Mucosa of descending colon (tissue), 3 donors: Measurements from ENCODE around the gene NECAB2. TPM values are rescaled to one million over a fixed set of nuclear protein-coding genes. Genes with fewer than 3 reads are reported as not detected.

ENCODE experiments used
- ATAC-seq: fragments of 200-7000 bp; cut with Tn5 transposase; one replicate; pipeline ENCODE4 v1.9.1; 2020; ENCODE audit warnings: mild to moderate bottlenecking, moderate library complexity
- DNase-seq, 3 donors: peaks; one replicate each; pipeline ENCODE4 v3.0.0-alpha.2; 2020
- H3K36me3 ChIP-seq: fragments of 200-600 bp; one replicate; pipeline ENCODE4 v1.8.0; 2021; ENCODE audit warnings: low read depth, mild to moderate bottlenecking
- H3K4me1 ChIP-seq: fragments of 200-600 bp; one replicate; pipeline ENCODE4 v1.8.0; 2021; ENCODE audit warnings: low read depth, mild to moderate bottlenecking
- H3K4me3 ChIP-seq: fragments of 200-600 bp; one replicate; pipeline ENCODE4 v1.8.0; 2021; ENCODE audit warnings: mild to moderate bottlenecking
- H3K9me3 ChIP-seq: fragments of 200-600 bp; one replicate; pipeline ENCODE4 v1.8.0; 2021; ENCODE audit warnings: mild to moderate bottlenecking
- CTCF ChIP-seq: fragments of 200-600 bp; IDR thresholded peaks from one replicate; pipeline ENCODE4 v1.8.0; 2022; ENCODE audit warnings: antibody characterized with exemption, mild to moderate bottlenecking
- intact Hi-C, 2 donors: fragments of 100-400 bp; cut with DNase I in 1 of 2; cut with micrococcal nuclease in 1 of 2; formaldehyde crosslinking; loops; one replicate each; pipeline versions ENCODE4 v1.11.0 to v1.11.1; 2022; cut with DNase I, micrococcal nuclease
- total RNA-seq, 3 donors: library from RNA; stranded (reverse); fragmentation: NEBNext Ultra II Directional in 2 of 3; extraction: Animal tissue kit (Norgen Biotek cat#: 25700) in 2 of 3; gene quantifications; one replicate each; pipeline versions ENCODE4 v1.2.1 to v1.2.4, GENCODE V29; 2021 to 2023
- donor health status: DM: no; HTN: no; CAD: no; lungs with moderate emphysema.
- donor health status: DM: no; HTN: no; CAD: no.
- donor health status: DM: no; HTN: yes; CAD: no.

Gene NECAB2
- total RNA-seq, 3 donors from 2014 or later, result 0.55 to 2.0 (median 0.96) TPM

- TF ChIP-seq CTCF, result no peak
- Histone ChIP-seq H3K9me3 (no peaks in the 10 kb centered on the region), H3K4me3 (no peak overlapping the region), H3K4me1 (no peaks in the 10 kb centered on the region), H3K36me3 (no peaks in the 10 kb centered on the region)
- intact Hi-C loops, result loop anchor here (5.0 to 10.0 kb wide), 3 partner anchors 105 to 525 kb away; no protein-coding TSS in a partner anchor
- ATAC-seq, result no peak
- no peak for DNase-seq
Observed at GRCh38 chr16:83959656-83960434, 8.2 kb upstream of the NECAB2 start.

- TF ChIP-seq CTCF, result no peak
- DNase-seq, result no peak
- H3K4me1 ChIP-seq, result no peaks in the 10 kb centered on the region
- no peak overlapping the region for H3K4me3 ChIP-seq
- no peaks in the 10 kb centered on the region for H3K36me3 ChIP-seq
- H3K9me3 ChIP-seq, result no peaks in the 10 kb centered on the region
- intact Hi-C loops, result loop anchor here (10.0 kb wide), 2 partner anchors 104 to 524 kb away; no protein-coding TSS in a partner anchor
- ATAC-seq, result no peak
Observed at GRCh38 chr16:83960521-83961249, 7.4 kb upstream of the NECAB2 start.

GRCh38 chr16:83961591-83961990 lies 6.5 kb upstream of the NECAB2 start:
- Histone ChIP-seq H3K36me3 (no peaks in the 10 kb centered on the region), H3K4me3 (no peak overlapping the region), H3K4me1 (no peaks in the 10 kb centered on the region), H3K9me3 (no peaks in the 10 kb centered on the region)
- intact Hi-C loops, result loop anchor here (10.0 kb wide), 2 partner anchors 103 to 523 kb away; no protein-coding TSS in a partner anchor
- DNase-seq (no peak), ATAC-seq (no peak)
- no peak for TF ChIP-seq CTCF

GRCh38 chr16:83963277-83964119 lies 4.5 kb upstream of the NECAB2 start:
- TF ChIP-seq CTCF, result no peak
- intact Hi-C loops, result loop anchor here (10.0 kb wide), 2 partner anchors 101 to 521 kb away; no protein-coding TSS in a partner anchor
- H3K4me1 ChIP-seq, result no peaks in the 10 kb centered on the region
- DNase-seq, result peak in 1 of 3 donors; percentile 15
- H3K36me3 ChIP-seq, result no peaks in the 10 kb centered on the region
- no peak overlapping the region for H3K4me3 ChIP-seq
- H3K9me3 ChIP-seq, result no peaks in the 10 kb centered on the region
- ATAC-seq, result no peak
